H1 (cell line): Measurements from ENCODE around the gene SLIT3. TPM values are rescaled to one million over a fixed set of nuclear protein-coding genes. Genes with fewer than 3 reads are reported as not detected.

Source experiments
- CTCF ChIA-PET: fragments of 300-600 bp; sonication (Branson Sonifier 250); formaldehyde crosslinking; loops from one replicate; lab custom pipeline; 2021; ENCODE audit not compliant: partially characterized antibody; lab: Charles Lee
- POLR2A ChIA-PET: fragments of 300-600 bp; sonication (Branson Sonifier 250); formaldehyde crosslinking; loops from one replicate; lab custom pipeline; 2021; ENCODE audit warnings: inconsistent platforms; ENCODE audit not compliant: partially characterized antibody; lab: Charles Lee
- DNase-seq, 2 experiments: peaks; one replicate each; pipeline versions ENCODE4 v3.0.0 to v3.0.0-alpha.2; 2010 to 2022; ENCODE audit warnings: low spot score in 2 of 2, low read depth in 1 of 2, mixed read lengths in 1 of 2
- FAIRE-seq: peaks from 2 replicates; lab custom pipeline; 2011; peaks lifted over from hg19 to GRCh38; lab: Jason Lieb, UNC
- H2AFZ ChIP-seq: 2 replicates; pipeline ENCODE4 v1.8.1; 2012; ENCODE audit warnings: low read length, inconsistent platforms
- H2AK5ac ChIP-seq: 2 replicates; pipeline ENCODE4 v1.6.1; 2013; ENCODE audit warnings: low read depth, low read length
- H2BK120ac ChIP-seq: replicated peaks from 2 replicates; pipeline ENCODE3; 2013; ENCODE audit warnings: low read depth, low read length, inconsistent platforms
- H2BK12ac ChIP-seq: 2 replicates; pipeline ENCODE4 v1.6.1; 2013; ENCODE audit warnings: low read depth, low read length
- H2BK15ac ChIP-seq: 2 replicates; pipeline ENCODE4 v1.6.1; 2013; ENCODE audit warnings: low read length
- H2BK20ac ChIP-seq: 2 replicates; pipeline ENCODE4 v1.6.1; 2013; ENCODE audit warnings: low read length
- H2BK5ac ChIP-seq: 2 replicates; pipeline ENCODE4 v1.6.1; 2013; ENCODE audit warnings: low read depth, low read length
- H3K14ac ChIP-seq: 2 replicates; pipeline ENCODE4 v1.6.1; 2013; ENCODE audit warnings: inconsistent platforms; ENCODE audit not compliant: insufficient read length
- H3K18ac ChIP-seq: 2 replicates; pipeline ENCODE4 v1.6.1; 2013; ENCODE audit warnings: low read length; ENCODE audit errors: extremely low read depth
- H3K23ac ChIP-seq: 2 replicates; pipeline ENCODE4 v1.6.1; 2013; ENCODE audit warnings: inconsistent platforms; ENCODE audit not compliant: insufficient read length
- H3K23me2 ChIP-seq: 2 replicates; pipeline ENCODE4 v1.6.1; 2013; ENCODE audit warnings: low read depth, low read length
- H3K27ac ChIP-seq: 2 replicates; pipeline ENCODE4 v1.6.1; 2011; ENCODE audit warnings: low read depth, low read length, inconsistent platforms
- H3K27me3 ChIP-seq, 4 experiments: replicated peaks in 1 of 4; 1 replicate in 1 of 4; 2 replicates in 3 of 4; pipeline versions ENCODE4 v1.6.1 to v1.8.1; 2011 to 2013; ENCODE audit warnings: low read length in 3 of 4, mild to moderate bottlenecking in 3 of 4, inconsistent platforms in 2 of 4, mixed read lengths in 2 of 4, moderate library complexity in 1 of 4; ENCODE audit not compliant: control insufficient read depth in 3 of 4, insufficient read depth in 3 of 4; ENCODE audit errors: extremely low read depth in 1 of 4
- H3K36me3 ChIP-seq, 4 experiments: 2 replicates each; pipeline versions ENCODE4 v1.6.1 to v1.8.1; 2011 to 2013; ENCODE audit warnings: mild to moderate bottlenecking in 4 of 4, low read length in 3 of 4, moderate library complexity in 2 of 4, control low read depth in 1 of 4, inconsistent platforms in 1 of 4; ENCODE audit not compliant: insufficient read depth in 4 of 4, control insufficient read depth in 2 of 4
- H3K4ac ChIP-seq: replicated peaks from 2 replicates; pipeline ENCODE3; 2013; ENCODE audit warnings: low read length, low read depth, mixed read lengths, inconsistent platforms; ENCODE audit not compliant: insufficient read length
- H3K4me1 ChIP-seq, 4 experiments: replicated peaks in 1 of 4; 1 replicate in 1 of 4; 2 replicates in 3 of 4; pipeline versions ENCODE4 v1.6.1 to v1.8.1; 2011 to 2013; ENCODE audit warnings: low read length in 3 of 4, inconsistent platforms in 2 of 4, mixed read lengths in 1 of 4; ENCODE audit not compliant: insufficient read depth in 4 of 4, control insufficient read depth in 3 of 4
- H3K4me2 ChIP-seq, 2 experiments: 2 replicates each; pipeline versions ENCODE4 v1.6.1 to v1.8.1; 2011 to 2013; ENCODE audit warnings: low read depth in 2 of 2, low read length in 2 of 2, control low read depth in 1 of 2, inconsistent platforms in 1 of 2, mild to moderate bottlenecking in 1 of 2; ENCODE audit not compliant: insufficient read depth in 1 of 2
- H3K4me3 ChIP-seq, 4 experiments: fragments of 200-600, 300-600 bp in 1 of 4; sonication (generic), shearing (Covaris generic), sonication (Bioruptor Twin) in 1 of 4; 2 replicates each; pipeline versions ENCODE4 v1.5.1 to v1.8.1; 2011 to 2016; ENCODE audit warnings: low read length in 4 of 4, low read depth in 3 of 4, control low read depth in 2 of 4, inconsistent platforms in 2 of 4, mild to moderate bottlenecking in 2 of 4, mixed read lengths in 1 of 4, moderate library complexity in 1 of 4; ENCODE audit not compliant: insufficient read depth in 2 of 4; ENCODE audit errors: extremely low read depth in 1 of 4
- H3K56ac ChIP-seq: replicated peaks from 2 replicates; pipeline ENCODE3; 2013; ENCODE audit warnings: low read depth, mild to moderate bottlenecking, mixed read lengths, low read length, inconsistent platforms; ENCODE audit not compliant: insufficient read length
- H3K79me1 ChIP-seq: 2 replicates; pipeline ENCODE4 v1.6.1; 2013; ENCODE audit warnings: low read depth, low read length, control low read depth
- H3K79me2 ChIP-seq, 2 experiments: 2 replicates each; pipeline versions ENCODE4 v1.6.1 to v1.8.1; 2012 to 2013; ENCODE audit warnings: low read length in 2 of 2, mild to moderate bottlenecking in 2 of 2, inconsistent platforms in 1 of 2; ENCODE audit not compliant: insufficient read depth in 2 of 2, control insufficient read depth in 1 of 2
- H3K9ac ChIP-seq, 4 experiments: replicated peaks in 1 of 4; 1 replicate in 1 of 4; 2 replicates in 3 of 4; pipeline versions ENCODE4 v1.6.1 to v1.8.1; 2011 to 2013; ENCODE audit warnings: low read depth in 3 of 4, low read length in 3 of 4, control low read depth in 2 of 4, mild to moderate bottlenecking in 2 of 4, moderate library complexity in 2 of 4, inconsistent platforms in 1 of 4; ENCODE audit errors: extremely low read depth in 1 of 4
- H3K9me3 ChIP-seq, 2 experiments: 2 replicates each; pipeline versions ENCODE4 v1.6.1 to v1.8.1; 2012 to 2013; ENCODE audit warnings: mild to moderate bottlenecking in 2 of 2, moderate library complexity in 2 of 2, control low read depth in 1 of 2, inconsistent platforms in 1 of 2, low read depth in 1 of 2, low read length in 1 of 2, mixed read lengths in 1 of 2; ENCODE audit not compliant: insufficient read depth in 2 of 2
- H4K20me1 ChIP-seq, 2 experiments: replicated peaks in 1 of 2; 2 replicates each; pipeline versions ENCODE3 to v1.8.1; 2011 to 2013; ENCODE audit warnings: inconsistent platforms in 2 of 2, low read length in 2 of 2, mild to moderate bottlenecking in 1 of 2; ENCODE audit not compliant: insufficient read depth in 2 of 2, control insufficient read depth in 1 of 2
- H4K5ac ChIP-seq: 2 replicates; pipeline ENCODE4 v1.6.1; 2013; ENCODE audit warnings: low read length, low read depth, mixed read lengths, inconsistent platforms; ENCODE audit not compliant: insufficient read length
- H4K8ac ChIP-seq: 2 replicates; pipeline ENCODE4 v1.8.0; 2013; ENCODE audit warnings: mild to moderate bottlenecking, moderate library complexity, low read length, inconsistent platforms; ENCODE audit not compliant: insufficient read depth; ENCODE audit errors: extremely low read depth
- H4K91ac ChIP-seq: replicated peaks from 2 replicates; pipeline ENCODE3; 2013; ENCODE audit warnings: low read length, mixed read lengths, inconsistent platforms; ENCODE audit not compliant: insufficient read length
- BCL11A ChIP-seq, 2 experiments: IDR thresholded peaks; one replicate each; pipeline ENCODE4 v1.6.1; 2011; ENCODE audit warnings: low read depth in 2 of 2, low read length in 2 of 2, mild to moderate bottlenecking in 2 of 2
- BRCA1 ChIP-seq: IDR thresholded peaks from 2 replicates; pipeline ENCODE4 v1.6.1; 2012; ENCODE audit warnings: low read depth, low read length, improper control_type of control experiment
- EZH2 ChIP-seq: fragments of 200-600 bp; sonication (generic); IDR thresholded peaks from 2 replicates; pipeline ENCODE4 v1.7.1; 2012; ENCODE audit warnings: low read depth, mild to moderate bottlenecking, moderate library complexity, low read length, inconsistent platforms; ENCODE audit not compliant: severe bottlenecking
- GABPA ChIP-seq: IDR thresholded peaks from 2 replicates; pipeline ENCODE4 v1.6.1; 2011; ENCODE audit warnings: mild to moderate bottlenecking, low read length, moderate library complexity, borderline replicate concordance; ENCODE audit not compliant: insufficient read depth
- HDAC2 ChIP-seq, 2 experiments: fragments of 300-600 bp in 1 of 2; sonication (generic) in 1 of 2; IDR thresholded peaks; 2 replicates each; pipeline ENCODE4 v1.6.1; 2011 to 2012; ENCODE audit warnings: low read depth in 2 of 2, low read length in 2 of 2, mild to moderate bottlenecking in 2 of 2, moderate library complexity in 2 of 2, borderline replicate concordance in 1 of 2, inconsistent platforms in 1 of 2
- NANOG ChIP-seq: IDR thresholded peaks from 2 replicates; pipeline ENCODE4 v1.6.1; 2011; ENCODE audit warnings: low read length, low read depth, mild to moderate bottlenecking, inconsistent platforms; ENCODE audit not compliant: insufficient read depth, poor library complexity, severe bottlenecking
- POLR2AphosphoS5 ChIP-seq: IDR thresholded peaks from 2 replicates; pipeline ENCODE4 v1.6.1; 2011; ENCODE audit warnings: low read depth, low read length
- POU5F1 ChIP-seq: IDR thresholded peaks from 2 replicates; pipeline ENCODE4 v1.6.1; 2011; ENCODE audit warnings: low read depth, mild to moderate bottlenecking, low read length, moderate library complexity
- RFX5 ChIP-seq: IDR thresholded peaks from 2 replicates; pipeline ENCODE4 v1.6.1; 2011; ENCODE audit warnings: low read depth, low read length, improper control_type of control experiment, borderline replicate concordance
- SIN3A ChIP-seq, 2 experiments: IDR thresholded peaks in 1 of 2; conservative IDR thresholded peaks in 1 of 2; 2 replicates each; pipeline ENCODE4 v1.6.1; 2011 to 2012; ENCODE audit warnings: low read length in 2 of 2, improper control_type of control experiment in 1 of 2, low read depth in 1 of 2, mild to moderate bottlenecking in 1 of 2
- SIRT6 ChIP-seq: IDR thresholded peaks from one replicate; pipeline ENCODE4 v1.7.1; 2012; ENCODE audit warnings: low read length, inconsistent platforms
- SP1 ChIP-seq: IDR thresholded peaks from 2 replicates; pipeline ENCODE4 v1.6.1; 2011; ENCODE audit warnings: low read depth, low read length
- SRF ChIP-seq: IDR thresholded peaks from 2 replicates; pipeline ENCODE4 v1.6.1; 2011; ENCODE audit warnings: mild to moderate bottlenecking, low read depth, low read length, moderate library complexity
- TCF12 ChIP-seq: IDR thresholded peaks from 2 replicates; pipeline ENCODE4 v1.6.1; 2011; ENCODE audit warnings: low read depth, mild to moderate bottlenecking, low read length
- ZNF274 ChIP-seq: IDR thresholded peaks from 2 replicates; pipeline ENCODE4 v1.7.0; 2012; ENCODE audit warnings: low read length, borderline replicate concordance; ENCODE audit errors: extremely low read depth
- WGBS, 2 experiments: shearing (Covaris generic) in 1 of 2; methylation state at CpG; one replicate each; pipeline versions ENCODE4 v1.1.6 to v1.1.7; 2013 to 2015; ENCODE audit warnings: low lambda C conversion rate in 2 of 2, mixed read lengths in 2 of 2, inconsistent platforms in 1 of 2, low coverage in 1 of 2, missing lambda C conversion rate in 1 of 2; ENCODE audit not compliant: insufficient replicate concordance in 2 of 2, insufficient coverage in 1 of 2, insufficient read length in 1 of 2; ENCODE audit errors: extremely low coverage in 1 of 2, missing lambda C conversion rate in 1 of 2; 5-methylcytosine and 5-hydroxymethylcytosine counted together
- polyA plus RNA-seq, 7 experiments: library from polyadenylated mRNA; depleted of rRNA in 3 of 7; stranded (reverse) in 5 of 7; unstranded in 2 of 7; fragments of >200 nt in 5 of 7; fragments of 200-250 nt in 2 of 7; gene quantifications; 1 replicate in 5 of 7; 2 replicates in 1 of 7; 4 replicates in 1 of 7; pipeline versions ENCODE4 v1.2.1 to v1.2.3, GENCODE V29; 2011 to 2013; ENCODE audit warnings: missing spikeins in 2 of 7, mixed read lengths in 2 of 7
- total RNA-seq: library from RNA; stranded (reverse); fragmentation: NEBNext Ultra II Directional; extraction: Animal tissue kit (Norgen Biotek cat#: 25700); gene quantifications from 2 replicates; pipeline ENCODE4 v1.2.1, GENCODE V29; 2021

Gene SLIT3
- total and polyA plus RNA-seq, 2 of the 8 experiments (the other 6 are each of a cell fraction or from before 2014, with no cell fraction given): 1.1 to 1.2 TPM

- H3K4me2 ChIP-seq: no peak overlapping the region
- no peak overlapping the region for H2BK12ac ChIP-seq
- H4K20me1 ChIP-seq: no peaks in the 10 kb centered on the region
- no peaks in the 10 kb centered on the region; the same call in 1 of the 2 replicates for H3K23me2 ChIP-seq
- FAIRE-seq (no peak), DNase-seq (no peak)
- POLR2A ChIA-PET: no interaction called here
- H3K56ac ChIP-seq: no peak overlapping the region
- H3K27ac ChIP-seq: no peak overlapping the region
- no peak overlapping the region for H4K8ac ChIP-seq
- no peaks in the 10 kb centered on the region for H3K79me2 ChIP-seq
- H2AFZ ChIP-seq: no peak overlapping the region
- no peak overlapping the region for H3K4me3 ChIP-seq
- H2BK15ac ChIP-seq: no peak overlapping the region
- no peak overlapping the region for H3K14ac ChIP-seq
- CTCF ChIA-PET: interaction anchor here (0.6 to 9.8 kb wide), 10 partner anchors 13 to 173 kb away, joined by 3 to 69 read pairs (median 6); no protein-coding TSS in a partner anchor
- H3K23ac ChIP-seq: no peak overlapping the region
- no peak overlapping the region for H2BK20ac ChIP-seq
- no peak overlapping the region for H3K4ac ChIP-seq
- H3K36me3 ChIP-seq: no peaks in the 10 kb centered on the region
- H3K79me1 ChIP-seq: no peaks in the 10 kb centered on the region
- 81% methylated on average over 4 of the region's 4 CpGs; no CpG with 5 or more reads in 1 of the 2 experiments for WGBS, 2 experiments
- no peak overlapping the region for H3K9ac ChIP-seq
- H2BK120ac ChIP-seq: no peak overlapping the region
- no peak overlapping the region for H3K18ac ChIP-seq
- H3K9me3 ChIP-seq: no peaks in the 10 kb centered on the region
- H3K27me3 ChIP-seq: no peaks in the 10 kb centered on the region
- H4K5ac ChIP-seq: no peak overlapping the region
- no peak overlapping the region for H2AK5ac ChIP-seq
- no peak overlapping the region for H2BK5ac ChIP-seq
- no peak overlapping the region for H4K91ac ChIP-seq
- peaks cover 0 to 5% (median 3%) of the 10 kb centered on the region in 4 experiments; a peak in 2 of 7 replicates for H3K4me1 ChIP-seq
- TF ChIP-seq BRCA1: no peak
- no peak for TF ChIP-seq TCF12
- no peak for TF ChIP-seq EZH2
- no peak for TF ChIP-seq HDAC2 (IDR thresholded peaks at IDR 0.05; ENCODE audit: borderline replicate concordance in 1 of 2, low read depth in 2 of 2, low read length in 2 of 2)
- TF ChIP-seq SRF: no peak
- TF ChIP-seq SIN3A (conservative IDR thresholded peaks at IDR 0.05 in 1 of 2, IDR thresholded peaks at IDR 0.05 in 1 of 2; ENCODE audit: low read depth in 1 of 2, low read length in 2 of 2): no peak
- TF ChIP-seq ZNF274: no peak
- no peak for TF ChIP-seq GABPA
- no peak for TF ChIP-seq SP1
- TF ChIP-seq POU5F1: no peak
- TF ChIP-seq NANOG: no peak
- no peak for TF ChIP-seq POLR2AphosphoS5
- TF ChIP-seq RFX5: no peak
- no peak for TF ChIP-seq BCL11A (IDR thresholded peaks at IDR 0.05; ENCODE audit: low read depth in 2 of 2, low read length in 2 of 2)
- no peak for TF ChIP-seq SIRT6
Measured at GRCh38 chr5:169147534-169147933, 153.4 kb downstream of the SLIT3 start.
